ENCODE results near the gene WDR93. TPM values are rescaled to one million over a fixed set of nuclear protein-coding genes. Genes with fewer than 3 reads are reported as not detected.

The WDR93 gene
- total and polyA plus RNA-seq, 4 donors, result 0.08 TPM; not detected in 2

DNA sequence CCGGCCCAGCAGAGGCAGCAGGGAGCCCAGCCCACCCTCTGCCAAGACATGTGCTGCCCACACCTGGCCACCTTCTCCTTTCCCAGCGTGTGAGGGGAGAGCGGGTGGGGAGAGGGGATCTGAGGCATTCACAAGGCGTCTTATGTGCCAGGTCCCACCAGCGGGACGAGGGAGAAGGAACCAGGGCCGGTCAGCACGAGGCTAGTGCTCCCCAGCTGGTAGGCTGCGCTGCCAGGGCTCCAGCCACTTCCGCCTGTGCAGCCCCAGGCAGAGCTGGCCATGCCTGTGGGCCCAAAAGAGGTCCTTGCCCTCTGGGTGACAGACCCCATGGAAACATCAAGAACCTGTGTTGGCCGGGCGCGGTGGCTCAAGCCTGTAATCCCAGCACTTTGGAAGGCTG, 54.5 kb downstream of the WDR93 start:
- Histone ChIP-seq H3K9me3 (ENCODE audit: control insufficient read depth in 4 of 4, low read length in 3 of 4) (no peaks in the 10 kb centered on the region), H3K9ac (ENCODE audit: low read depth in 1 of 2, low read length in 2 of 2) (no peak overlapping the region), H3K36me3 (ENCODE audit: control insufficient read depth in 4 of 4, insufficient read depth in 3 of 4, low read depth in 1 of 4, low read length in 3 of 4) (no peaks in the 10 kb centered on the region), H3K4me3 (ENCODE audit: low read depth in 1 of 3, low read length in 3 of 3) (no peak overlapping the region), H3K27me3 (ENCODE audit: control insufficient read depth in 4 of 4, insufficient read depth in 4 of 4, low read length in 3 of 4) (no peaks in the 10 kb centered on the region), H3K4me1 (ENCODE audit: control insufficient read depth in 4 of 4, insufficient read depth in 4 of 4, low read length in 3 of 4) (peaks cover 0 to 7% (median 3%) of the 10 kb centered on the region in 4 donors), H3K27ac (ENCODE audit: low read depth in 1 of 2, low read length in 2 of 2) (no peak overlapping the region)
- TF ChIP-seq RXRA (IDR thresholded peaks at IDR 0.05) (no peak), FOXA1 (IDR thresholded peaks at IDR 0.05) (no peak), MAX (IDR thresholded peaks at IDR 0.05) (no peak), CTCF (IDR thresholded peaks at IDR 0.05; ENCODE audit: low read depth, low read length, missing input control) (no peak), HNF4G (IDR thresholded peaks at IDR 0.05) (no peak), FOXA2 (IDR thresholded peaks at IDR 0.05) (no peak), TAF1 (conservative IDR thresholded peaks at IDR 0.05) (no peak), GABPA (IDR thresholded peaks at IDR 0.05 in 1 of 2, conservative IDR thresholded peaks at IDR 0.05 in 1 of 2) (no peak), YY1 (IDR thresholded peaks at IDR 0.05) (no peak), SP1 (IDR thresholded peaks at IDR 0.05) (no peak), JUND (IDR thresholded peaks at IDR 0.05) (no peak), NR2F2 (IDR thresholded peaks at IDR 0.05) (no peak), EGR1 (IDR thresholded peaks at IDR 0.05; ENCODE audit: low read depth in 2 of 2) (no peak), RAD21 (IDR thresholded peaks at IDR 0.05) (no peak), HNF4A (conservative IDR thresholded peaks at IDR 0.05) (no peak)
- TF ChIP-seq, protein P1, sequence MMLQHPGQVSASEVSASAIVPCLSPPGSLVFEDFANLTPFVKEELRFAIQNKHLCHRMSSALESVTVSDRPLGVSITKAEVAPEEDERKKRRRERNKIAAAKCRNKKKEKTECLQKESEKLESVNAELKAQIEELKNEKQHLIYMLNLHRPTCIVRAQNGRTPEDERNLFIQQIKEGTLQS (IDR thresholded peaks at IDR 0.05), result no peak
- TF ChIP-seq, protein P2, sequence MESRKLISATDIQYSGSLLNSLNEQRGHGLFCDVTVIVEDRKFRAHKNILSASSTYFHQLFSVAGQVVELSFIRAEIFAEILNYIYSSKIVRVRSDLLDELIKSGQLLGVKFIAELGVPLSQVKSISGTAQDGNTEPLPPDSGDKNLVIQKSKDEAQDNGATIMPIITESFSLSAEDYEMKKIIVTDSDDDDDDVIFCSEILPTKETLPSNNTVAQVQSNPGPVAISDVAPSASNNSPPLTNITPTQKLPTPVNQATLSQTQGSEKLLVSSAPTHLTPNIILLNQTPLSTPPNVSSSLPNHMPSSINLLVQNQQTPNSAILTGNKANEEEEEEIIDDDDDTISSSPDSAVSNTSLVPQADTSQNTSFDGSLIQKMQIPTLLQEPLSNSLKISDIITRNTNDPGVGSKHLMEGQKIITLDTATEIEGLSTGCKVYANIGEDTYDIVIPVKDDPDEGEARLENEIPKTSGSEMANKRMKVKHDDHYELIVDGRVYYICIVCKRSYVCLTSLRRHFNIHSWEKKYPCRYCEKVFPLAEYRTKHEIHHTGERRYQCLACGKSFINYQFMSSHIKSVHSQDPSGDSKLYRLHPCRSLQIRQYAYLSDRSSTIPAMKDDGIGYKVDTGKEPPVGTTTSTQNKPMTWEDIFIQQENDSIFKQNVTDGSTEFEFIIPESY (IDR thresholded peaks at IDR 0.05), result no peak
- TF ChIP-seq, protein P3, sequence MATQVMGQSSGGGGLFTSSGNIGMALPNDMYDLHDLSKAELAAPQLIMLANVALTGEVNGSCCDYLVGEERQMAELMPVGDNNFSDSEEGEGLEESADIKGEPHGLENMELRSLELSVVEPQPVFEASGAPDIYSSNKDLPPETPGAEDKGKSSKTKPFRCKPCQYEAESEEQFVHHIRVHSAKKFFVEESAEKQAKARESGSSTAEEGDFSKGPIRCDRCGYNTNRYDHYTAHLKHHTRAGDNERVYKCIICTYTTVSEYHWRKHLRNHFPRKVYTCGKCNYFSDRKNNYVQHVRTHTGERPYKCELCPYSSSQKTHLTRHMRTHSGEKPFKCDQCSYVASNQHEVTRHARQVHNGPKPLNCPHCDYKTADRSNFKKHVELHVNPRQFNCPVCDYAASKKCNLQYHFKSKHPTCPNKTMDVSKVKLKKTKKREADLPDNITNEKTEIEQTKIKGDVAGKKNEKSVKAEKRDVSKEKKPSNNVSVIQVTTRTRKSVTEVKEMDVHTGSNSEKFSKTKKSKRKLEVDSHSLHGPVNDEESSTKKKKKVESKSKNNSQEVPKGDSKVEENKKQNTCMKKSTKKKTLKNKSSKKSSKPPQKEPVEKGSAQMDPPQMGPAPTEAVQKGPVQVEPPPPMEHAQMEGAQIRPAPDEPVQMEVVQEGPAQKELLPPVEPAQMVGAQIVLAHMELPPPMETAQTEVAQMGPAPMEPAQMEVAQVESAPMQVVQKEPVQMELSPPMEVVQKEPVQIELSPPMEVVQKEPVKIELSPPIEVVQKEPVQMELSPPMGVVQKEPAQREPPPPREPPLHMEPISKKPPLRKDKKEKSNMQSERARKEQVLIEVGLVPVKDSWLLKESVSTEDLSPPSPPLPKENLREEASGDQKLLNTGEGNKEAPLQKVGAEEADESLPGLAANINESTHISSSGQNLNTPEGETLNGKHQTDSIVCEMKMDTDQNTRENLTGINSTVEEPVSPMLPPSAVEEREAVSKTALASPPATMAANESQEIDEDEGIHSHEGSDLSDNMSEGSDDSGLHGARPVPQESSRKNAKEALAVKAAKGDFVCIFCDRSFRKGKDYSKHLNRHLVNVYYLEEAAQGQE (IDR thresholded peaks at IDR 0.05), result no peak
- no peak for DNase-seq (ENCODE audit: low spot score)
- WGBS, result 88% methylated on average over 13 of the region's 13 CpGs
